Epithelial cell of esophagus (primary cell): ENCODE measurements around the gene ARFGAP3.

Source experiments
- DNase-seq: peaks from one replicate; pipeline ENCODE4 v3.0.0; 2010; ENCODE audit warnings: low read depth
- H3K4me3 ChIP-seq: 2 replicates; pipeline ENCODE4 v1.5.1; 2011; ENCODE audit warnings: mild to moderate bottlenecking, low read length, control low read depth
- TF ChIP-seq, protein P1 (sequence below): IDR thresholded peaks from 2 replicates; pipeline ENCODE4 v1.5.1; 2011; ENCODE audit warnings: low read depth, mild to moderate bottlenecking, low read length, control low read depth, inconsistent platforms; ENCODE audit not compliant: insufficient read depth; ENCODE audit errors: missing control alignments

ARFGAP3 gene

DNA sequence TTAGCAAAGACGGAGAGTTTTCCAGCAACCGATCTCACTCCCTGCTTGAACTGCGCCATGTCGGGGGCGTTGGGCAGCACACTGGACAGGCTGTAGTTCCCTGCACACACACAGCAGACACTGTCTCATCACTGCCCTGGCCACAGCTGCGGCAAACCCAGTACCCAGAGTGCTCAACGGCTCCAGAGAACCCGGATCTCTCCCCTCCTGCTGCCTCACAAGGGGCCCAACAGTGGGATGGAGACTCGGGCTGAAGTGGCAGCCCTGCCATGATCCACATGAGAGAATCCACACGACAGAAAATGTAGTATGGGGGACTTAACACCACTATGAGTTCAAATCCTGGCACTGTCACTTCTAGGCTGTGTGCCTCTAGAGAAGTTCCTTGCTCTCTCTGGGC, 58.0 kb downstream of the ARFGAP3 start:
- DNase-seq = no peak
- no peak overlapping the region for H3K4me3 ChIP-seq
- TF ChIP-seq, protein P1, sequence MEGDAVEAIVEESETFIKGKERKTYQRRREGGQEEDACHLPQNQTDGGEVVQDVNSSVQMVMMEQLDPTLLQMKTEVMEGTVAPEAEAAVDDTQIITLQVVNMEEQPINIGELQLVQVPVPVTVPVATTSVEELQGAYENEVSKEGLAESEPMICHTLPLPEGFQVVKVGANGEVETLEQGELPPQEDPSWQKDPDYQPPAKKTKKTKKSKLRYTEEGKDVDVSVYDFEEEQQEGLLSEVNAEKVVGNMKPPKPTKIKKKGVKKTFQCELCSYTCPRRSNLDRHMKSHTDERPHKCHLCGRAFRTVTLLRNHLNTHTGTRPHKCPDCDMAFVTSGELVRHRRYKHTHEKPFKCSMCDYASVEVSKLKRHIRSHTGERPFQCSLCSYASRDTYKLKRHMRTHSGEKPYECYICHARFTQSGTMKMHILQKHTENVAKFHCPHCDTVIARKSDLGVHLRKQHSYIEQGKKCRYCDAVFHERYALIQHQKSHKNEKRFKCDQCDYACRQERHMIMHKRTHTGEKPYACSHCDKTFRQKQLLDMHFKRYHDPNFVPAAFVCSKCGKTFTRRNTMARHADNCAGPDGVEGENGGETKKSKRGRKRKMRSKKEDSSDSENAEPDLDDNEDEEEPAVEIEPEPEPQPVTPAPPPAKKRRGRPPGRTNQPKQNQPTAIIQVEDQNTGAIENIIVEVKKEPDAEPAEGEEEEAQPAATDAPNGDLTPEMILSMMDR = no peak

GRCh38 chr22:42797011-42797410, 60.1 kb downstream of the ARFGAP3 start:
- no peak overlapping the region for H3K4me3 ChIP-seq
- TF ChIP-seq, protein P1 = no peak
- DNase-seq = no peak

DNA sequence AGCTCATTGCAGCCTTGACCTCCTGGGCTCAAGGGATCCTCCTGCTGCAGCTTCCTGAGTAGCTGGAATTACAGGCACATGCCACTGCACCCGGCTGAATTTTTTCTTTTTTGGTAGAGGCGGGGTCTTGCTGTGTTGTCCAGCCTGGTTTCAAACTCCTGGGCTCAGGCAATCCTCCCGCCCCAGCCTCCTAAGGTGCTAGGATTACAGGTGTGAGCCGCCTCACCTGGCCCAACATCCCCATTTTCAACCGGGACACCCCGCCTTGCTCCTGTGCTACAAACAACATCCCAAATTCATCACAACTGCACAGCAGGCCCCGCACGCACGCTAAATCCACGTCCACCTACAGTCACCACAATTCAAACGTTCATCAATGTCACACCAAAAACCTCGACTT, 61.0 kb downstream of the ARFGAP3 start:
- no peak for DNase-seq
- TF ChIP-seq, protein P1 = no peak
- H3K4me3 ChIP-seq = no peak overlapping the region

DNA sequence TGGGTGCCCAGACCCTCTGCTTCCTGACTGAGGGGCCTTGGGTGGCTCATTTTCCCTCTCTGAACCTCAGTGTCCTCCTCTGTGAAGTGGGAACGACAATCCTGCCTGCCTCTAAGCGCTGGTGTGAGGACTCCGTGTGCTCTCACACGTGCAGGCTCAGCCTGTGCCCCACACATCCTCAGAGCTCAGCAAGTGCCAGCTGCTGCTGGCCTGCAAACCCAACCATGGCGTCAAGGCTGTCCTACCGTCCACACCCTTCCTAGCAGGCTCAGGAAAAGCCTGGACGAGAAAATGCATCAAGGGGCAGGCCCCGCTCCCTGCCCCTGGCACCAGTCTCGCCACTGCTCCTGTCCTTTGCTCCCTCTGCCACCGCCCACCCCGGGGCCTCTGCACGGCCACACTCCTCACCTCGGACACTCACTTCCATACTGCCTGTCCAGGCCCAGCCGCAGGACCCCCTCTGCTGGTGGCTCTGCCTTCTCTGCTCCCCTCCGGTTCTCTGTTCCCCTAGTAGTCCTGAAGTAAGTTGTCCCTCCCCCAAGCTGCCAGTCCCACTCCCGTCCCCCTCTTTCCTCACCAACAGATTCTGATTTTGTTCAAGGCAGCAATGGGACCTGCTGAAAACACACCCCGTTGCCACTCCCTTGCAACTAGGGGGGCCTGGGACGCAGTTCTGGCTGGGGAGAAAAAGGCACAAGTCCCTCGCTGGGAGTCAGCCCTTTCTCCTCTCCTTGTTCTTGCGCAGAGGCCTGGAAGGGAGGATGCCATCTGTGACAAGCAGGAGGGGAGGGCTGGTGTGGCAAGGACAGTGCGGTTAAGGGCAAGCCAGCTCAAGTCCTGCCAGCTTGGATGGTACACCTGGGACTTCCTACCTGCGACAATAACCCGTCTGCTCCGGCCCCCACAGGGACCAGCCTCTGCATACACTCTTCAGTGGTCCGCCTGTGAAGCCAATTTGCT, 62.2 kb downstream of the ARFGAP3 start:
- TF ChIP-seq, protein P1 = no peak
- H3K4me3 ChIP-seq = no peak overlapping the region
- DNase-seq = no peak

GRCh38 chr22:42793848-42794405, 63.1 kb downstream of the ARFGAP3 start:
- TF ChIP-seq, protein P1 = no peak
- no peak for DNase-seq
- no peak overlapping the region for H3K4me3 ChIP-seq

DNA sequence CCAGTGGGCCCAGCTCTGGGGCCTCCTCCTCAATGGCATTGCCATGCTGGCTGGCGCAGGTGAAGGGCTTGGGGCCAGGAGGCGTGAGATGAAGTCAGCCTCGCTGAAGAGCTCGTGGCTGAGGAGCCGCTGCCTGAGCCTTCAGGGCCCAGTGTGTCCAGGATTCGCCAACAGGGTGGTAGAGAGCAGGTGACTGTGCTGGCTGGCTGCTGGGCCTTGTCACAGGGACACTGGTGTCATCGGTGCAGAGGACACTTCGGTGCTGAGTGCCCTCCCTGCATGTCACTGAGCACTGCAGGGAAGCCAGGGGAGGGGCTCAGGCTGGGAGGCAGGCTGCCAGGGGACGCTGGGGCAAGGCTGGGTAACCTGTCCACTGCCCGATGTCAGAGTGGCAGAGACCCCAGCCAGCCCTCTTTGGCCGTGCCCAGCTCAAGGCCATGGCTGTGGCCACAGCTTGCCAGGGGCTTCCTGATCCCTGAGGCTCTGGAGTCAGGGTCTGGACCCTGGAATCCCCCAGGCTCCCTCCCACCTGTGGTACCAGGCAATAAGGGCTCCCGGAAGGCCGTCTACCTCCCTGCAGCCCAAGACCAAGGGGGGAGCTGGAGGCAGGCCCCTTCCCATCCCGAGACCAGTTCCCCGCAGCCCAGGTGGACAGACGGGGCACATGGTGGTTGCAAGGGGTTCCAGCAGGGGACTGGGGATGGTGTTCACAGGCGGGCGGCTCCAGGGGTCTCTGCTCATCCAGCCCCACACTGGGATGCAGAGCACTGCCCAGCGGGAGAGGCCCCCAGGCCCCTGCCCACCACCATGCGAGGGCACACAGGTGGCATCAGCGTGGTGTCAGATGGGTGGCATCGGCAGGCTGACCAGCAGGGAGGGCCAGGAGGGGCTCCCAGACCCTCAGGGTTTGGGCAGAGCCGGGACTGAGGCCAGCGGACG, 63.9 kb downstream of the ARFGAP3 start:
- no peak for DNase-seq
- TF ChIP-seq, protein P1 = no peak
- no peak overlapping the region for H3K4me3 ChIP-seq
